Thyroid gland (tissue), 4 donors: ENCODE data around the gene MIDN. TPM values are rescaled to one million over a fixed set of nuclear protein-coding genes. Genes with fewer than 3 reads are reported as not detected.
"Not testable (repeated sequence)": the region's sequence is repeated elsewhere in the genome, so short reads cannot be mapped to it uniquely, and the experiment has no call there.

ENCODE experiments used
- DNase-seq, 2 donors: peaks; one replicate each; pipeline ENCODE4 v3.0.0-alpha.2; 2019
- H3K27ac ChIP-seq, 3 donors: fragments of 200-600 bp; sonication (generic); 1 replicate in 2 of 3; 2 replicates in 1 of 3; pipeline ENCODE4 v1.5.1; 2016 to 2019; ENCODE audit warnings: mild to moderate bottlenecking in 1 of 3, moderate library complexity in 1 of 3
- H3K27me3 ChIP-seq: fragments of 200-600 bp; sonication (generic); one replicate; pipeline ENCODE4 v1.5.1; 2019
- H3K36me3 ChIP-seq, 2 donors: fragments of 200-600 bp; sonication (generic); one replicate each; pipeline ENCODE4 v1.5.1; 2016 to 2019
- H3K4me1 ChIP-seq, 2 donors: fragments of 200-600 bp; sonication (generic); one replicate each; pipeline ENCODE4 v1.5.1; 2017 to 2019
- H3K4me3 ChIP-seq, 3 donors: fragments of 200-600 bp; sonication (generic); replicated peaks in 1 of 3; 1 replicate in 2 of 3; 2 replicates in 1 of 3; pipeline ENCODE4 v1.5.1; 2016; ENCODE audit warnings: mild to moderate bottlenecking in 1 of 3
- H3K9me3 ChIP-seq: fragments of 200-600 bp; sonication (generic); one replicate; pipeline ENCODE4 v1.5.1; 2017
- POLR2A ChIP-seq, 2 donors: fragments of 450-650 bp; IDR thresholded peaks; one replicate each; pipeline ENCODE4 v1.6.1; 2017; ENCODE audit warnings: antibody characterized with exemption in 2 of 2, mild to moderate bottlenecking in 2 of 2, moderate library complexity in 1 of 2
- WGBS, 2 donors: methylation state at CpG; one replicate each; pipeline ENCODE4 v1.1.5; 2017; 5-methylcytosine and 5-hydroxymethylcytosine counted together
- intact Hi-C: fragments of 100-400 bp; cut with DNase I; formaldehyde crosslinking; loops from one replicate; pipeline ENCODE4 v1.15.1; 2023
- total RNA-seq, 4 donors: library from RNA; depleted of rRNA; stranded (reverse); fragments of >200 nt; gene quantifications; one replicate each; pipeline ENCODE4 v1.2.3, GENCODE V29; 2016
- TF ChIP-seq, protein P1 (sequence below), 6 experiments: fragments of 200-600 bp in 3 of 6; fragments of 450-650 bp in 3 of 6; sonication (generic) in 3 of 6; IDR thresholded peaks; one replicate each; pipeline ENCODE4 v1.5.1; 2016 to 2019; ENCODE audit warnings: antibody characterized with exemption in 6 of 6, mild to moderate bottlenecking in 2 of 6, inconsistent platforms in 1 of 6, moderate library complexity in 1 of 6

Gene MIDN
- total RNA-seq, 4 donors from 2014 or later = 16.2 to 89.2 (median 17.9) TPM

DNA sequence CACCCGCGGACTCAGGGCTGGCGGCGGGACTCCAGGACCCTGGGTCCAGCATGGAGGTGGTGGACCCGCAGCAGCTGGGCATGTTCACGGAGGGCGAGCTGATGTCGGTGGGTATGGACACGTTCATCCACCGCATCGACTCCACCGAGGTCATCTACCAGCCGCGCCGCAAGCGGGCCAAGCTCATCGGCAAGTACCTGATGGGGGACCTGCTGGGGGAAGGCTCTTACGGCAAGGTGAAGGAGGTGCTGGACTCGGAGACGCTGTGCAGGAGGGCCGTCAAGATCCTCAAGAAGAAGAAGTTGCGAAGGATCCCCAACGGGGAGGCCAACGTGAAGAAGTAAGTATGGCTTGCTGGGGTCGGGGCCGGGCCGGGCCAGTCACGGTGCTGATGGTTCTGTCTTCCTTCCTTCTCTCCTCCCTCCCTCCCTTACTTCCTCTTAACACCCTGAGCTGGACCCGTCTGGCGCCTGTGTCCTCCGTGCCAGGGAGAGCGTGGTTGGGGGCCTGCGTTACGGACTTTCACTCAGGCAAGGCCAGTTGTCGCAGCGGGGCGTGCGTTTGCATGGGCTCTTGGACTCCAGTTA, 41.4 kb upstream of the MIDN start:
- peak overlapping the region; percentile 35 to 83 (median 58) for H3K4me3 ChIP-seq
- TF ChIP-seq, protein P1, sequence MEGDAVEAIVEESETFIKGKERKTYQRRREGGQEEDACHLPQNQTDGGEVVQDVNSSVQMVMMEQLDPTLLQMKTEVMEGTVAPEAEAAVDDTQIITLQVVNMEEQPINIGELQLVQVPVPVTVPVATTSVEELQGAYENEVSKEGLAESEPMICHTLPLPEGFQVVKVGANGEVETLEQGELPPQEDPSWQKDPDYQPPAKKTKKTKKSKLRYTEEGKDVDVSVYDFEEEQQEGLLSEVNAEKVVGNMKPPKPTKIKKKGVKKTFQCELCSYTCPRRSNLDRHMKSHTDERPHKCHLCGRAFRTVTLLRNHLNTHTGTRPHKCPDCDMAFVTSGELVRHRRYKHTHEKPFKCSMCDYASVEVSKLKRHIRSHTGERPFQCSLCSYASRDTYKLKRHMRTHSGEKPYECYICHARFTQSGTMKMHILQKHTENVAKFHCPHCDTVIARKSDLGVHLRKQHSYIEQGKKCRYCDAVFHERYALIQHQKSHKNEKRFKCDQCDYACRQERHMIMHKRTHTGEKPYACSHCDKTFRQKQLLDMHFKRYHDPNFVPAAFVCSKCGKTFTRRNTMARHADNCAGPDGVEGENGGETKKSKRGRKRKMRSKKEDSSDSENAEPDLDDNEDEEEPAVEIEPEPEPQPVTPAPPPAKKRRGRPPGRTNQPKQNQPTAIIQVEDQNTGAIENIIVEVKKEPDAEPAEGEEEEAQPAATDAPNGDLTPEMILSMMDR (IDR thresholded peaks at IDR 0.05) = no peak
- TF ChIP-seq POLR2A (IDR thresholded peaks at IDR 0.05) = no peak
- intact Hi-C loops = no loop called here
- WGBS, 2 donors = 2% methylated on average over 35 to 37 of the region's 38 CpGs
- peak in 1 of 2 donors; percentile 29 for DNase-seq
- H3K9me3 ChIP-seq = no peaks in the 10 kb centered on the region
- peak overlapping the region; percentile 56 to 79 (median 73) for H3K27ac ChIP-seq
- H3K27me3 ChIP-seq = no peaks in the 10 kb centered on the region
- H3K36me3 ChIP-seq = no peaks in the 10 kb centered on the region
- peaks cover 32 to 46% of the 10 kb centered on the region in 2 donors for H3K4me1 ChIP-seq

DNA sequence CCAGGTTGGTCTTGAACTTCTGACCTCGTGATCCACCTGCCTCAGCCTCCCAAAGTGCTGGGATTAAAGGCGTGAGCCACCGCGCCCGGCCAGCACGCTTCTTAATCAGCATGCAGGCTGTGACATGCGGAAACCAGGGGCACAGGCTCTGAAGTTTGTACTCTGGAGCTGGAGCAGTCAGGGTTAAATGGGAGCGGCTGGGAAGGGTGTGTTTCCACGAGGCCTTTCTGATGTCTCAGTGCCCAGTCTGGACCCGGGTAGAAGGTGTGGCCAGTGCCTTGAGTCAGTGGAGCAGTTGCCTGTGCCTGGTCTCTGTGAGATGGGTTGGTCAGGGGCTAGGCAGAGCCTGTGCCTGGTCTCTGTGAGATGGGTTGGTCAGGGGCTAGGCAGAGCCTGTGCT, 39.6 kb upstream of the MIDN start:
- intact Hi-C loops, H3K27ac ChIP-seq, H3K9me3 ChIP-seq, H3K27me3 ChIP-seq, DNase-seq, H3K4me3 ChIP-seq, H3K36me3 ChIP-seq: not testable (repeated sequence)
- peaks cover 32 to 54% of the 10 kb centered on the region in 2 donors for H3K4me1 ChIP-seq
- WGBS, 2 donors = 75 to 94% methylated on average over 8 to 10 of the region's 10 CpGs

GRCh38 chr19:1210227-1210538, 38.2 kb upstream of the MIDN start:
- Histone ChIP-seq H3K27ac (no peak overlapping the region), H3K4me3 (no peak overlapping the region), H3K9me3 (no peaks in the 10 kb centered on the region), H3K27me3 (no peaks in the 10 kb centered on the region), H3K4me1 (peaks cover 42 to 64% of the 10 kb centered on the region in 2 donors), H3K36me3 (no peaks in the 10 kb centered on the region)
- 89 to 93% methylated on average over 8 to 13 of the region's 13 CpGs for WGBS, 2 donors
- no peak for TF ChIP-seq POLR2A (IDR thresholded peaks at IDR 0.05)
- TF ChIP-seq, protein P1 (IDR thresholded peaks at IDR 0.05) = no peak
- intact Hi-C loops = no loop called here
- no peak for DNase-seq

GRCh38 chr19:1211494-1212234, 36.7 kb upstream of the MIDN start:
- Histone ChIP-seq H3K4me3 (no peak overlapping the region), H3K27ac (no peak overlapping the region), H3K36me3 (no peaks in the 10 kb centered on the region), H3K4me1 (peaks cover 46 to 78% of the 10 kb centered on the region in 2 donors), H3K9me3 (no peaks in the 10 kb centered on the region), H3K27me3 (no peaks in the 10 kb centered on the region)
- 87 to 93% methylated on average over 29 to 33 of the region's 33 CpGs for WGBS, 2 donors
- DNase-seq = no peak
- intact Hi-C loops = no loop called here
- TF ChIP-seq POLR2A (IDR thresholded peaks at IDR 0.05) = no peak
- TF ChIP-seq, protein P1 (IDR thresholded peaks at IDR 0.05) = no peak

GRCh38 chr19:1213391-1214286, 34.7 kb upstream of the MIDN start:
- WGBS, 2 donors = 75 to 81% methylated on average over 19 to 29 of the region's 39 CpGs
- H3K9me3 ChIP-seq = no peaks in the 10 kb centered on the region
- TF ChIP-seq POLR2A (IDR thresholded peaks at IDR 0.05) = no peak
- TF ChIP-seq, protein P1 (IDR thresholded peaks at IDR 0.05) = no peak
- H3K36me3 ChIP-seq = no peaks in the 10 kb centered on the region
- peaks cover 32 to 70% of the 10 kb centered on the region in 2 donors for H3K4me1 ChIP-seq
- peak overlapping the region; percentile 81 to 84 (median 81) for H3K27ac ChIP-seq
- no peaks in the 10 kb centered on the region for H3K27me3 ChIP-seq
- intact Hi-C loops = no loop called here
- no peak overlapping the region for H3K4me3 ChIP-seq
- DNase-seq = peak; percentile 34 to 40
